Subcutaneous abdominal adipose tissue (tissue), 5 donors: ENCODE data around the gene BCL2.

ENCODE experiments used
- H3K27ac ChIP-seq: one replicate; pipeline ENCODE4 v1.7.0; 2013; ENCODE audit warnings: low read depth, mild to moderate bottlenecking, inconsistent platforms, low read length, moderate library complexity
- H3K27me3 ChIP-seq, 5 donors: one replicate each; pipeline ENCODE4 v1.7.0; 2013; ENCODE audit warnings: low read length in 5 of 5, inconsistent platforms in 1 of 5; ENCODE audit not compliant: control insufficient read depth in 5 of 5, insufficient read depth in 4 of 5
- H3K36me3 ChIP-seq, 5 donors: one replicate each; pipeline ENCODE4 v1.7.0; 2013; ENCODE audit warnings: low read length in 5 of 5; ENCODE audit not compliant: control insufficient read depth in 5 of 5, insufficient read depth in 5 of 5
- H3K4me1 ChIP-seq, 5 donors: one replicate each; pipeline ENCODE4 v1.7.0; 2013; ENCODE audit warnings: low read length in 5 of 5, mild to moderate bottlenecking in 3 of 5, moderate library complexity in 1 of 5; ENCODE audit not compliant: control insufficient read depth in 5 of 5, insufficient read depth in 5 of 5
- H3K4me3 ChIP-seq, 5 donors: one replicate each; pipeline ENCODE4 v1.7.0; 2013; ENCODE audit warnings: low read length in 5 of 5, low read depth in 1 of 5
- H3K9ac ChIP-seq, 5 donors: one replicate each; pipeline ENCODE4 v1.7.0; 2013; ENCODE audit warnings: low read length in 5 of 5, mild to moderate bottlenecking in 4 of 5, moderate library complexity in 3 of 5
- H3K9me3 ChIP-seq, 5 donors: one replicate each; pipeline ENCODE4 v1.7.0; 2013; ENCODE audit warnings: low read length in 5 of 5; ENCODE audit not compliant: control insufficient read depth in 5 of 5
- donor health status: healthy.
- donor health status: healthy.
- donor health status: healthy.
- donor health status: healthy.
- donor health status: healthy.

The BCL2 gene

GRCh38 chr18:63229971-63230370 is 89.6 kb downstream of the BCL2 start:
- Histone ChIP-seq H3K9me3 (peaks cover 0 to 7% (median 3%) of the 10 kb centered on the region in 5 donors), H3K9ac (no peak overlapping the region), H3K27me3 (no peaks in the 10 kb centered on the region), H3K4me3 (peak overlapping the region in 1 of 5 donors; percentile 29), H3K36me3 (peaks cover 0 to 2% (median 0%) of the 10 kb centered on the region in 5 donors), H3K4me1 (peaks cover 0 to 10% (median 3%) of the 10 kb centered on the region in 5 donors), H3K27ac (peak overlapping the region; percentile 42)

- Histone ChIP-seq H3K4me1 (peaks cover 0 to 16% (median 3%) of the 10 kb centered on the region in 5 donors), H3K27me3 (no peaks in the 10 kb centered on the region), H3K27ac (no peak overlapping the region), H3K9ac (no peak overlapping the region), H3K4me3 (no peak overlapping the region), H3K36me3 (peaks cover 0 to 2% (median 0%) of the 10 kb centered on the region in 5 donors), H3K9me3 (peaks cover 0 to 7% (median 3%) of the 10 kb centered on the region in 5 donors)
Measured at GRCh38 chr18:63225434-63225833, 94.1 kb downstream of the BCL2 start.

- Histone ChIP-seq H3K4me3 (no peak overlapping the region), H3K27ac (no peak overlapping the region), H3K9ac (no peak overlapping the region), H3K36me3 (peaks cover 0 to 2% (median 0%) of the 10 kb centered on the region in 5 donors), H3K4me1 (peaks cover 0 to 13% (median 3%) of the 10 kb centered on the region in 5 donors), H3K27me3 (no peaks in the 10 kb centered on the region), H3K9me3 (peaks cover 0 to 7% (median 3%) of the 10 kb centered on the region in 5 donors)
Measured at GRCh38 chr18:63224630-63225029, 94.9 kb downstream of the BCL2 start.

- Histone ChIP-seq H3K4me3 (no peak overlapping the region), H3K9ac (no peak overlapping the region), H3K4me1 (peaks cover 0 to 9% (median 3%) of the 10 kb centered on the region in 5 donors), H3K9me3 (peaks cover 0 to 7% (median 3%) of the 10 kb centered on the region in 5 donors), H3K36me3 (peaks cover 0 to 2% (median 0%) of the 10 kb centered on the region in 5 donors), H3K27me3 (no peaks in the 10 kb centered on the region), H3K27ac (no peak overlapping the region)
Measured at GRCh38 chr18:63223837-63224236, 95.7 kb downstream of the BCL2 start.

- no peak overlapping the region for H3K9ac ChIP-seq
Measured at GRCh38 chr18:63220903-63221302, 98.7 kb downstream of the BCL2 start.

GRCh38 chr18:63218472-63218871 is 101.1 kb downstream of the BCL2 start:
- Histone ChIP-seq H3K9ac (no peak overlapping the region), H3K4me3 (no peak overlapping the region), H3K4me1 (peaks cover 0 to 4% (median 2%) of the 10 kb centered on the region in 5 donors), H3K9me3 (no peaks in the 10 kb centered on the region), H3K27ac (no peak overlapping the region), H3K36me3 (no peaks in the 10 kb centered on the region), H3K27me3 (no peaks in the 10 kb centered on the region)

More at GRCh38 chr18:63220903-63221302, 98.7 kb downstream of the BCL2 start:
- Histone ChIP-seq H3K4me1 (peaks cover 0 to 9% (median 3%) of the 10 kb centered on the region in 5 donors), H3K36me3 (peaks cover 0 to 2% (median 0%) of the 10 kb centered on the region in 5 donors), H3K4me3 (no peak overlapping the region), H3K27ac (no peak overlapping the region), H3K9me3 (peaks cover 0 to 5% (median 1%) of the 10 kb centered on the region in 5 donors), H3K27me3 (no peaks in the 10 kb centered on the region)

- Histone ChIP-seq H3K4me1 (peaks cover 0 to 7% (median 4%) of the 10 kb centered on the region in 5 donors), H3K27ac (no peak overlapping the region), H3K27me3 (no peaks in the 10 kb centered on the region), H3K9me3 (no peaks in the 10 kb centered on the region), H3K9ac (no peak overlapping the region), H3K4me3 (no peak overlapping the region), H3K36me3 (no peaks in the 10 kb centered on the region)
Measured at GRCh38 chr18:63216516-63217311, 102.9 kb downstream of the BCL2 start.

GRCh38 chr18:63213936-63214671 is 105.5 kb downstream of the BCL2 start:
- H3K9me3 ChIP-seq, result no peaks in the 10 kb centered on the region
- H3K36me3 ChIP-seq, result no peaks in the 10 kb centered on the region
- H3K27ac ChIP-seq, result peak overlapping the region; percentile 52
- H3K9ac ChIP-seq, result no peak overlapping the region
- H3K27me3 ChIP-seq, result no peaks in the 10 kb centered on the region
- H3K4me1 ChIP-seq, result peaks cover 0 to 9% (median 4%) of the 10 kb centered on the region in 5 donors
- H3K4me3 ChIP-seq, result no peak overlapping the region

GRCh38 chr18:63213331-63213900 is 106.2 kb downstream of the BCL2 start:
- H3K4me3 ChIP-seq, result no peak overlapping the region
- H3K27me3 ChIP-seq, result no peaks in the 10 kb centered on the region
- H3K4me1 ChIP-seq, result peaks cover 0 to 15% (median 4%) of the 10 kb centered on the region in 5 donors
- H3K9ac ChIP-seq, result no peak overlapping the region
- H3K36me3 ChIP-seq, result no peaks in the 10 kb centered on the region
- H3K9me3 ChIP-seq, result no peaks in the 10 kb centered on the region
- H3K27ac ChIP-seq, result peak overlapping the region; percentile 52
